ENCODE measurements around the gene TNS1. TPM values are rescaled to one million over a fixed set of nuclear protein-coding genes. Genes with fewer than 3 reads are reported as not detected.

TNS1 gene
- total RNA-seq, 2 donors from 2014 or later = 436 to 508 TPM

DNA sequence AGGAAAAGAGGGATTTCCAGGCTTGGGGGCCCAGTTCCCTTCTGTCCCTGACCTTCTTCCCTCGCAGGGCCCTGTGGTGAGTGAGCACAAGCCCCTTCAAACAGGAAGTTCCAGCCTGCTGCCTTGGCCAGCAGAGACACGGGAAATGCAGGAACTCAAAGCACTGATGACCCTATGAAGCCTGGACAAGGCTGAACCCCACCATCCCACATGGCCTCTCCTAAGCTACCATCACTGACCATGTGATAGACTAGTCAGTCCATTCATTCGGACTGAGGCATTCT is 196.4 kb downstream of the TNS1 start:
- peak; percentile 22 for DNase-seq
- ATAC-seq = peak in 1 of 2 donors; percentile 5
- intact Hi-C loops (cut with DNase I) = no loop called here

DNA sequence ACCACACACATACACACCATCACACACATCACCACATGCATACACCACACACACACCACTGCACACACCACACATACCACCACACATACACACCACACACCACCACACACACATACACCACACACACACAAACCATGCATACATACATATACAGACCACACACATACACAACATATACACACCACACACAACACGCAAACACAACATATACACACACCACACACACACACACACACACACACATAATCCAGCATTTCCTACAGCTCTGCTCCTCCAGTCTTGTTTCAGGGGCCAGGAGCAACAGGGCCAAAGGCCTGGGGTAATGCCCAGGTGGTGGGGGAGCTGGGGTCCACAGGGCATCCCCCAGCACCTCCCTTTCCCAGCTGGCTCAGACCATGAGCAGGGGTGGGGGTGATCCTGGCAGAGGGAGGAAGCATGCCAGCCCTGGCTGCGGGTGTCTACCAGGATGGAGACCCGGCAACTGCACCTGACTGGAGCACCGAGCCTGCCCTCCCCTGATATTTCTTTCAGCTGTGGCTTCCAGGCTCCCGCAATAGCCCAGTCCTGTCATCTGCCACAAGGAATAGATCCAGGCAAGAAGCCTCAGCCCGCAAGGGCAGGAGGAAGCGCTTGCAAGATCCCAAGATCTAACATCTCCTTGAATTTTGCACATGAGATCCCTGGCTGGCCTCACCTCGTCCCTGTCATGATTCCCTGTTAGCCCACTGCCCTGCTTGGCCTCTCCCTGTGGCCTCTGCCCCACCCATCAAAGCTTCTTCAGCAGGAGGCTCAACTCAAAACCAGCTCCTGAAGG is 196.9 kb downstream of the TNS1 start:
- ATAC-seq = no peak
- intact Hi-C loops (cut with DNase I) = no loop called here
- peak; percentile 9 for DNase-seq

DNA sequence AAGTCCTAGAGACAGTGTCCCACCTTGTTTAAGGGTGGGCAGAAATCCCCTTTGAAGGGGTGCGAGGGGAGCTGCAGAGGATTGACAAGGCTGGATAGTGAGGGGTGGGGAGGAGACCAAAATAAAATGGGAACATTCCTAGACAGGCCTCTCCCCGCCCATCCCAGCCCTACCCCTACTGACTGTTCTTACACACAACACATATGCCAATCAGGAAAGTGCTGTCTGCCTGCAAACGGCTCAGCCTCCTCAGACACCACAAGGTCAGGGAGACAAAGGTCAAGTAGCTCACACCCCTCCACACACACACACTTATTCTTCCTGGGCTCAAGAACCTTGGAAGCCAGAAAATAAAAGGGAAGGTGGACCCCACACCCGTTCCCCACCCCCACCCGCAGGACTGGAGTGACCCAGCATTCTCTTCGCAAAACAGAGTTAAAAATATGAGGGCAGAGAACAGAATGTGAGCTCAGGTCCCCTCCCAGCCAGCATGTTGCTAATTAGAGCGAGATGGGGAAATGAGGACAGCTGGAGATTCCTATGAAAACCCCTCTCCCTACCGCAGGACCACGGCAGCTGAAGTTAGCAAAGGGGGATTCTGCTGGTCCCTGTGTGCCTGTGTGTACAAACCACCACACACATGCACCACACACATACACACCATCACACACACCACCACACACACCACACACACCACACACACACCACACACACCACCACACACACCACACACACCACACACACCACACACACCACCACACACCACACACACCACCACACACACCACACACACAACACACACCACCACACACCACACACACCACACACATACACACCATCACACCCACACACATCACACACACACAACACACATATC is 197.8 kb downstream of the TNS1 start:
- peak; percentile 19 for DNase-seq
- peak; percentile 3 to 43 for ATAC-seq
- intact Hi-C loops (cut with DNase I) = no loop called here

DNA sequence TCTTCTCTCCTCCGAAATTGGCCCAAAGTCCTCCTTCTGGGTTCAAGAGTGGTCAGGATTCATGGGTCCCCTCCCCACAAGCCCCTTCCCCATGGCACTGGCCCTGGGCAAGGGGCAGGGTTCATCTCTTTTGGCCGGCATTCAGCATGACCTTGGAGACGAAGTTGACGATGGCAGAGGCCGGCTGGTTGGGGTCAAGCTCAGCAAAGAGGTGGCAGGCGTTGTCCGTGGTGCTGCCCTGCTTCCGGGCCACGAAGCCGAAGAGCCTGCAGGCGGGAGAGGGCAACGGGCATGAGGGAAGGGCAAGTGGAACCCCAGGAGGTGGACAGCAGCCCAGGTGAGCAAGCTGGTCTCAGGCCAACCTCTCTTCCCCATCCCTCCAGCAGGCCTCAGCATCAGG is 198.5 kb downstream of the TNS1 start:
- intact Hi-C loops (cut with DNase I) = no loop called here
- ATAC-seq (peak in 1 of 2 donors; percentile 9), DNase-seq (no peak)

DNA sequence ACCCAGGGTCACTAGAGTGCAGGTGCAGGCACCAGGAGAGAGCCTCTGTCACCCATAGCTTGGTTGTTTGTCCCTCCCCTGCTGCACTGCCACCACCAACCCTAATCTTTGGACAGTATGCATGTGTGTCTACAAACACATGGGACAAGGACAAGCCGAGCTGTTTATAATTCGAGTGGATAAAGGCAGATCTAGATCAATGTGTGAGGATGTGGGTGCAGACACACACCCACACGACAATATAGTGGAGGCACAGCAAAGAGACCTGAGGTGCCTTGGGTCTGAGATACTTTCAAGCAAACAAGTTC is 199.2 kb downstream of the TNS1 start:
- ATAC-seq (no peak), DNase-seq (no peak)
- intact Hi-C loops (cut with DNase I) = no loop called here

DNA sequence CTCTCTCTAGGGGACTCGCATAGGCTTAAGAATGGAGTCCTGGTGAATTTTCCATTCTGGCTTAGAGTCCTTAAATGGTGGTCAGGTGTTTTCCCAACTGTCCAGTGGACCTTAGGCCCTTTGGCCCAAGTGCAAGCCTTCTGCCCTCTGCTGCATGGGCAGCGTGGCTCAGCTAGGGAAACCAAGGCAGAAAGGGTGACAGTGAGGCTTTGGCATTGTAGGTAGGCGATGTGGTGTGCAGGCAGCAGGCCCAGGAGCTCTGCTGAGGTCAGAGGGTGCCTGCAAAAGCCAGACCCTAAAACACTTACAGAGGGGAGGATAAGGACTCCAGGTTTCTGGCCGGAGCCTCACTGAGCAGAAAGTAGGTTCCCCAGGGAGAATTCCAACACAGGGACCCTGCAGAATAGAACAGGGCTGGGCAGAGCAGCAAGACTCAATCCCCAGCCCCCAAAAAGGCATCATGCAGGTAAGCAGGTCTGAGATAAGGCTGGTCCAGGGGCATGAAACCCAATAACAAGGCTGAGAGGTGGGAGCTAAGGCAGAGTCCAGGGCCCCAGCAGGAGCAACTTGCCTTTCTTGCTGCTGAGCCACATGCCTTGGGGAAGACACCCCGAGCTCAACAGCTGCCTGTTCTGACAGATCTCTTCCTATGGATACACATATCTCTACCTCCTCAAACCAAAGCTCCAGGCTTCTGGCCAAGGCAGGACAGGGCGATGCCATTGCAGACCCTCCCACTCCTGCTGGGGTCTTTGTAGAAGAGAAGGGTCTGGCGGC is 199.7 kb downstream of the TNS1 start:
- no peak for DNase-seq
- intact Hi-C loops (cut with DNase I) = no loop called here

DNA sequence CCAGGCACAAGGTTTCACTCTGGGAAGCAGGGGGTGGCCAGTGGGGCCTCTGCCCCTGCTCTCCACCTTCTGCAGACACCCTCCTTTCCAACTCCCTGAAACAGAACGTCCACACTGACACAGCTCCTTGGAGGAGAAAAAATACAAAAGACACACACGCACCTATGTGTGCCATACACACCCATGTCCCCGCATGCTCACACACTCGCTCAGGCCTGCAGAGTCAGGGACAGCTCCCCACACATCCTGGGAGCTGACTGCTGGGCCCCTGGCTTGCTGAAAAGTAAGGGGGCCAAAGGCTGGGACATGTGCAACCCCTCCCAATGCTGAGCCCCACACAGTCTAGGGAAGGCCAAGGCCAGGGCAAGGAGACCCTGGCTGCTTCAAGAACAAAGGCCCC is 200.5 kb downstream of the TNS1 start:
- ATAC-seq (no peak), DNase-seq (no peak)
- intact Hi-C loops (cut with DNase I) = no loop called here

More for the DNA sequence above, 199.7 kb downstream of the TNS1 start:
- ATAC-seq = no peak

DNA sequence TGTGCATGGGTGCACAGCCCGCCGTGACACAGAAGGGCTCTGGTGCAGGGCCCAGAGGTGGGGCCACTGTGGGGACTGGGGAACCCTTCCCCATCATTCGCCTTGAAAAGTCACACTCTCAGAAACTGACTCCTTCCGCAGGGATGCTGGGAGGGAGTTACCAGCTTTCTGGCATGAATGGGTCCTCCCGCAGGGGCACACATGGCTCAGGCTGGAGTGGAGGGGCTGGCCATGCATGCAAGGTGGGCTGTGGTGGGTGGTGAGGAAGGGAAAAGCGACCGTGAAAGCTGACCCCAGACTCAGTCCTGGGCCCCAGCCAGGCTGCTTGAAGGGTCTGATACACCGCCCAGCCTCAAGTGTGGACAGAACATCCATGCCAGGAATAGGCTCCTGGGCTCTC is 201.1 kb downstream of the TNS1 start:
- intact Hi-C loops (cut with DNase I) = no loop called here
- ATAC-seq = no peak
- no peak for DNase-seq

DNA sequence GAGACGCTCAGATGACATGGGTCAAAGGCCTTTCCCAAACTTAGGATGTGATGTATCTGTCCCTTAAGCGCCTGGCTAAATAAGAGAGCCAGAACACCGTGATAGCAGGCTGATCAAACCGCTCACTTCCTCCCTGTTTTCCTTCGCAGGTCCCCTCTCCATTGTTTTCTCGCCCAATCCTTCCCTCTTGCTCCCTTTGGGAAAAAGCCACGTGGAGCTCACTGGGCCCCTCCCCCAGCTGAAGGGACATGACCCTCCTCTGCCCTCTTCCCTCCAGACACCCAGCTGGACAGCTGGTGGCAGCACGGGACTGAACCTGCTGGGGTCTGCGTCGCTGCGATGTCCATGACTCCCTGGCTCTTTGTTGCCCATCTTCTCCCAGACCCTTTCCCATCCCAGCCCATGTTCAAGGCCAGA is 201.7 kb downstream of the TNS1 start:
- ATAC-seq (no peak), DNase-seq (no peak)
- intact Hi-C loops (cut with DNase I) = no loop called here

DNA sequence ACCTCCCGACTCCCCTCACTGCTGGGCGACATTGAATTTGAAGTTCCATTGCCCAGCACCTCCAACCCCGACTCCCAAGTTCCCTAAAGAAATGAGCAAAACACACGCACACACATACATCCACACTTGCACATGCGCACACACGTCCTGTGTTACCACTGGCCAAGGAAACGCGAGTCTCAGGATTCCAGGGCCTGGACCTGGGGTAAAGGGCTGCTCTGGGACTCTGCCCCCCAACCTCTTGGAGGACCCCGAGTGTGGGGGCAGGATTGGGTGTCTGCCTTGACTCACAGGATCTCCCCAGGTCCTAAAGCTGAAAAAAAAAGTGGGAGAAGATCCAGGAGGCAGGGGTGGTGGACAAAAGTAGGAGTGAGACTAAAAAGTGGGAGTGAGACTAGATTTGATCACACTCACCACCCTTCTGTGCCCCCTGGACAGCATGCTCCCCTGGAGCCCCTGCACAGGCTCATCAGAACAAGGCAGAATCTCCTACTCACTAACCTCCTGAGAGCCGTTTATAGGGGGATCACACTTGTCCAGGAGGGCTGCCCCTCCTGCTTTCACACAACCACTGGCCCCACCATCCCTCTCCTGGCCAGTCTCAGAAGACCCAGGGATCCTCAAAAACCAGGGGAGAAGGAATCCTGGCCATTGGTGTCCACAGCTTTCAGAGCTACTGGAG is 202.2 kb downstream of the TNS1 start:
- intact Hi-C loops (cut with DNase I) = no loop called here
- ATAC-seq = no peak
- DNase-seq = no peak

DNA sequence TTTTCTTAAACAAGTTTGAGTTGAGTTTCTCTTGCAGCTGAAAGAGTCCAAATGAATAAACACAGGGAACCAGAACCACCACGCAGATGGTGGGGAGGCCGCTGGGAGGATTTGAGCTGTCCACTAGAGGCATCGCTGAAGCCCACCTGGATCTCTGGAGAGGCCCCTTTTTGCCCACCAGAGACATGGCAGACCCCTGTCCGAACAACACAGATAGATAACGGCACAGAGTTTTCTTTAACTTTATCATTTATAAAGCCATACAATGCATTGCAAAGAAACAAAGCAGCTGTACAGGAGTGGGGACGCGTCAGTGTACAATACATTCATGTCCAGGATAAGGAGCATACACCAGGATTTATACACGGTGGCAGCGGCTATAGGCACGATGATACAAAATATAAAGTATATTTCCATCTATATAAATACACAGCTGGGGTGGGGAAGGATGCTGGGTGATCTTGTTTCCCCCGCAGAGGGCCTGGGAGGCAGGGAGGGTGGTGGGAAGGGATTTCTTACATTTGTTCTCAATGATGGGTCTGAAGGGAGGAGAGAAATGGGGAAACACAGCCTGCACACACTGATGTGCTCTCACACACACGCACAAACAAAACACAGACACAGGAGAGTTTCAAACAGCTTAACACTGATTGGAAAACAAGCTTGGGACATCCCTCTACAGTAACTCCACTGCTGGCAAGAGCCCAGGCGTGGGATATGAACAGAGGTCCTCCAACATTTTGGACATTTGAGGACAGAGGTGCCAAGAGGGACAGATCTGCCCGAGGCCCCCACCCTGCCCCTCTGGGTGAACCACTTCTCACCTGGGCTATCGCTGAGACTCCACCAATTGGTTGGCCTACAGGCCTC is 203.0 kb downstream of the TNS1 start:
- intact Hi-C loops (cut with DNase I) = no loop called here
- no peak for DNase-seq
- ATAC-seq = no peak

DNA sequence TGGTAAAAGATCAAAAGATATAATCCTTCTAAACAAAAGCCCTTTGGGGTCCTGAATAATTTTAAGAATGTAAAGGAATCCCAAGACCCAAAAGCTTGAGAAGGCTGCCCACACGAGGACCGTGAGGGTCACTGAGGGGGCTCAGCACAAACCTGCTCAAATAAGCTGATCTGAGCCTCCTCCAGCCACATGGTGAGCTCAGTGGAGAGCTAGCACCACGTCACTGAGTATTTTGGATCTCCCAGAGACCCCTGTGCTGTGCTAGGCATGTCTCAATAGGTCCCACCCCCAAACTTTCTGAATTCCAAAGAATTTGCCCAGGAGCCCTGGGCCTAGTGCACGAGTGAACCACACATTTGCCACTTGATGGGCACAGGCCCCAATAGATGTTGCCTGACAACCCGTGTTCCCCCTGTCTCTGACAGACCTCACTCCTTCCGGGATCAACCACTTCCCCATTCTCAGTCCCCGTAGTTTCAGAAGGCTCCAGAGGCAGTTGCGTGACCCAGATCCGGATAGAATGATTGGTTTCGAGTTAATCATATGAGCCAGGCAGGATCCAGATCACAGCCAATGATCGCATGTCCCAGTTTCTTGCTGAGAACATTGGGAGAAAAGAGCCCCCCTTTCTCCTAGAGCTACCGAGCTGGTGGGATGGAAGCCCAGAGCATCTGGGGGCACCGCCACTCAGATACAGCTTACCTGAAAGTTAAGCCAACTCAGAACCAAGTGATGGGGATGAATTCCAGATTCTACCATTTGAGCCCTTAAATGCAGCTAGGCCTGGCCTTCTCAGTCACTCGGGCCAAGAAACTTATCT is 203.8 kb downstream of the TNS1 start:
- intact Hi-C loops (cut with DNase I) = no loop called here
- DNase-seq = no peak
- ATAC-seq = peak; percentile 10 to 20

DNA sequence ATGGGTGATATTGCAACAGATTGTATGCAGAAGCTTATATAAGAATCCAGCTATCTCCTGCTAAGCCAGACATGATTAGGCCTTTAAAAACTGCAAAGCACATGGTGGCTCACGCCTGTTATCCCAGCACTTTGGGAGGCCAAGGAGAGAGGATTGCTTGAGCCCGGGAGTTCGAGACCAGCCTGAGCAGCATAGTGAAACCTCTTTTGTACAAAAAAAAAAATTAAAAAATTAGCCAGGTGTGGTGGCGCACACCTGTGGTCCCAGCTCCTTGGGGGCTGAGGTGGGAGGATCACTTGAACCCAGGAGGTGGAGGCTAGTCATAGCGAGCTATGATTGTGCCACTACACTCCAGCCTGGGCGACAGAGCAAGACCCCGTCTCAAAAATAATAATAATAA is 204.6 kb downstream of the TNS1 start:
- no peak for ATAC-seq
- intact Hi-C loops (cut with DNase I) = no loop called here
- no peak for DNase-seq

DNA sequence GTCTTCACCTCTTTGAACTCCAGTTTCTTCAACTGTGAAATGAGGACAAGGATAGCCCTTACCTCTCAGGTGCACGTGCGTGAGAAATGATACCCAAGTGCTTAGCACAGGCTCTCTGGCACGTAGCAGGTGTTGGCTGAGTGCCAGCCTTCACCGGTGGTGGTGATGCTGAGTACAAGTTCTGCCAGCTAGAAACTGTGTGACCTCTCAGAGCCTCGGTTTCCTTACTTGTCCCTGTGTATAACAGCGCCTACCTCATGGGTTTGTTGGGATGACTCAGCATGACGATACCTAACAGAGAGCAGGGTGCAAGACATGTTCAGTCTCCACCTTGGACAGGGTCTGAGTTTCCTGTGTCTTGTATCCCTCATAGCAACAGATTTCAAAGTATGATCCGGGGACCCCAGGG is 205.1 kb downstream of the TNS1 start:
- intact Hi-C loops (cut with DNase I) = no loop called here
- ATAC-seq (peak in 1 of 2 donors; percentile 6), DNase-seq (no peak)

DNA sequence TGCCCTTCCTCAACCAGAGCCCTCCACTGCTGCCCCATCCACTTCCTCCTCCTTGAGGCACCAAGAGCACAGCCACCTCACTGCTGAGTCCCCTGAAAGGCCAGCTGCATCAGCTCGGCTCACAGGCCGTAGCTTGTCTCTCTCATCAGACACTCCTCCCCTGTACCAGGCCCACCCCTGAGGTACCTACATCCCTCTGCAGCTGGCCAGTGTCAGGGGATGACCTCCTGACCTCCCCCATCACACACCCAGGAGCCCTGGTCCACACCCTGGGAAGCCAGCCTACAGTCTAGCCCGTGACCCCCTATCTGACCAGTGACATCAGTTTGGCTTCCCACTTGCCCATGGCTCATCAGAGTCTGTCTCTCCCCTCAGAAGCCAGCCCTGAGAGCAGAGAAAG is 205.6 kb downstream of the TNS1 start:
- intact Hi-C loops (cut with DNase I) = no loop called here
- DNase-seq (no peak), ATAC-seq (peak in 1 of 2 donors; percentile 3)

DNA sequence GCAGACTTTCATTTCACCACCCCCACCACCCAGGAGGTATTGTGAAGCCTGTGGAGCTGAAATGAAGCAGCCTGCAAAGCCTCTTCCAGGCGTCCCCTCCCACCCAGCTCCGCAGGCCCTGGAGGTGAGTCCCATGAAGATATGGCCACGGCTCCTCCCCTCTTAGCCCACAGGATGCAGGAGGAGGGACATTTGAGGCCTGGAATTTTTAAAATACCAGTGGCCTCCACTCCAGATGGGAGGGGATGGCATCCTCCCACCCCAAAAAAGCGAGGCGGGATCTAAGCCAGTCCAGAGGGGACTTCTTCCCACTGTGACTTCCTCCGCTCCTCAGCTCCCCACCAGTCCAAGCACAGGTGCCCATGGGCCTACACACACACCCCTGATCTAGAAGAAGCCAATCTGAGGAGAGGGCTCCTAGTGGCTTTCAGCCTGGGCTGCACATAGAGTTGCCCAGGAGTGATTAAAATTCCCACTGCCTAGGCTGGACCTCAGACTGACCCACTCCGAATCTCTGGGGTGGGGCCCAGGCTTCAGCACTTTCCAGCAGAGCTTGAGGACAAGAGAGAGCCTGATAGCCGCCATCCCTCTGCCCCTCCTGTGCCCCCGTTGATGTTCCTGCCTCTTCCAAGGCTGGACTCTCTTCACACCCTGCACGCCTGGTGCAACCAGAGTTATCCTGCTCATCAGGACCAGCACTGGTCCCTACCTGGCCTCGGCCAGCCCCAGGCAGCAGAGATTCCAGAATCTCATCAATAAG is 206.9 kb downstream of the TNS1 start:
- DNase-seq = no peak
- intact Hi-C loops (cut with DNase I) = no loop called here
- ATAC-seq = no peak

DNA sequence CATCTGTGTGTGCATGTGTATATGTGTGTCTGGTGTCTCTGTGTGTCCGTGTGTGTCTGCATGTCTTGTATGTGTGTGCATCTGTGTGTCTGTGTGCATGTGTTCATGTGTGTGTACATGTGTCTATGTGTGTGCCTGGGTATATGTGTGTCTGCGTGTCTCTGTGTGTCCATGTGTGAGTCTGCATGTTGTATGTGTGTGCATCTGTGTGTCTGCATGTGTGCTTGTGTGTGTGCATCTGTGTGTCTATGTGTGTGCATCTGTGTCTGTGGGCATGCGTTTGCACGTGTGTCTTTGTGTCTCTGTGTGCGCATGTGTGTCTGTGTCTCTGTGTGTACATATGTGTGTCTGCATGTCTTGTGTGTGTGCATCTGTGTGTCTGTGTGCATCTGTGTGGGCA is 207.7 kb downstream of the TNS1 start:
- intact Hi-C loops (cut with DNase I) = no loop called here
- ATAC-seq (no peak), DNase-seq (no peak)
